ENCODE data around the gene ATXN3L.

DNA sequence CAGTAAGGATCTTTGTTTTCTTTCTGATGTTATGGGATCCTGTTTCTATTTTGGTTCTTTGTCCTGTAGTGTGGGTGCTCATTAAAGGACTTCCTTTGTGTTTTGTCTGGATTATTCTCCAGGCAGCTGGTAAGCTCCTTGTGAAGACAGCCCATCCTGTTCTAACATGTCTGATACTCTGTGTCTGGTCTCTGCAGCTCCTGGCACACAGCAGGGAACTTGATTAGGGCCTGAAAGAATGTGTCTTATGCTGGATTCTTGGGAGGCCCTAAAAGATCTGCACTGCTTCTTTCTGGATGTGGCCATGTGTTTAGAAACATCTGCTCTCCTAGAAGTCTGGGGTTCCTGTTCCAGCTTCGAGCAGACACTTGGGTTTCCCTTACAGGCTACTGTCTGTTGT lies 38.1 kb upstream of the ATXN3L start:
- TF ChIP-seq, protein P1, sequence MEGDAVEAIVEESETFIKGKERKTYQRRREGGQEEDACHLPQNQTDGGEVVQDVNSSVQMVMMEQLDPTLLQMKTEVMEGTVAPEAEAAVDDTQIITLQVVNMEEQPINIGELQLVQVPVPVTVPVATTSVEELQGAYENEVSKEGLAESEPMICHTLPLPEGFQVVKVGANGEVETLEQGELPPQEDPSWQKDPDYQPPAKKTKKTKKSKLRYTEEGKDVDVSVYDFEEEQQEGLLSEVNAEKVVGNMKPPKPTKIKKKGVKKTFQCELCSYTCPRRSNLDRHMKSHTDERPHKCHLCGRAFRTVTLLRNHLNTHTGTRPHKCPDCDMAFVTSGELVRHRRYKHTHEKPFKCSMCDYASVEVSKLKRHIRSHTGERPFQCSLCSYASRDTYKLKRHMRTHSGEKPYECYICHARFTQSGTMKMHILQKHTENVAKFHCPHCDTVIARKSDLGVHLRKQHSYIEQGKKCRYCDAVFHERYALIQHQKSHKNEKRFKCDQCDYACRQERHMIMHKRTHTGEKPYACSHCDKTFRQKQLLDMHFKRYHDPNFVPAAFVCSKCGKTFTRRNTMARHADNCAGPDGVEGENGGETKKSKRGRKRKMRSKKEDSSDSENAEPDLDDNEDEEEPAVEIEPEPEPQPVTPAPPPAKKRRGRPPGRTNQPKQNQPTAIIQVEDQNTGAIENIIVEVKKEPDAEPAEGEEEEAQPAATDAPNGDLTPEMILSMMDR (IDR thresholded peaks at IDR 0.05; ENCODE audit: poor library complexity, severe bottlenecking) = no peak
- TF ChIP-seq EZH2 (IDR thresholded peaks at IDR 0.05; ENCODE audit: borderline replicate concordance, insufficient read depth, low read length, poor library complexity, severe bottlenecking) = no peak

Measured in neural cell (in vitro differentiated cells).